Measurements from ENCODE around the gene MBNL2.

Gene MBNL2

DNA sequence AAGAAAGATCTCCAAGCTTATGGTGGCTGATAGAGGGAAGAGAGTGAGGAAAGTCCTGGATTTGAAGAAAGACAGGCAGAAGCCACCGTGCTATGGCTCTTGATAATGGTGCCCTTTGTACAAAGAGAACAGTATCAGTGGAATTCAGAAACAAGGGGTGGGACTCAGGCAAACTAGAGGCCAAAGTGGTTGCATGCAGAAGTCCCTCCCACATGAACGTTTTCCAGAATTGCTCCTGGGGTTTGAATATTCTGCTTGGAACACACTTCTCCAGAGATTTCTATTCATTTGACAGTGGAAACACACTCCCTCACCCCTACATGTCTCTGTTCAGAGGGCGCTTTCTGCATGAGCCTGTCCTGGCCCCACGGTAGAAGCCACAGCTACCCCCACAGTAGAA lies 10.1 kb upstream of the MBNL2 start:
- DNase-seq: no peak

DNA sequence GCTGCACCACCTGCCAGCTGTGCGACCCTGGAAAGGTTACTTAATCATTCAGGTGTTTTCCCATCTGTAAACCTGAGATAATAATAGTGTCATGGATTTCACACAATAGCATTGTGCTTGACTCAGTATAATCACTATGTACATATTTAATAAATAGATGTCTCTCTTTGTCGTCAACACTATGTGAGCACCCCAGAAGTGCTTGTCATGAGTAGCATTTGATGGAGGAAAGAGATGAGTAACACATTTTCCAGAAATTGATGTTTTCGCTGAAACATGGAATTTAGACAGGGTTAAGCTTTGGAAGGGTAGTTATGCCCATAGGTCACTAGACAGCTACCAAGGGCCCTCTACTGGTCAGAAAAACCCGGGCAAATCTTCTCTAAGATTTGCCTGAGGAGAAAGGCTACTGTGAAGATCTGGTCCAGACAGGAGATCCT lies 9.5 kb upstream of the MBNL2 start:
- no peak for DNase-seq

DNA sequence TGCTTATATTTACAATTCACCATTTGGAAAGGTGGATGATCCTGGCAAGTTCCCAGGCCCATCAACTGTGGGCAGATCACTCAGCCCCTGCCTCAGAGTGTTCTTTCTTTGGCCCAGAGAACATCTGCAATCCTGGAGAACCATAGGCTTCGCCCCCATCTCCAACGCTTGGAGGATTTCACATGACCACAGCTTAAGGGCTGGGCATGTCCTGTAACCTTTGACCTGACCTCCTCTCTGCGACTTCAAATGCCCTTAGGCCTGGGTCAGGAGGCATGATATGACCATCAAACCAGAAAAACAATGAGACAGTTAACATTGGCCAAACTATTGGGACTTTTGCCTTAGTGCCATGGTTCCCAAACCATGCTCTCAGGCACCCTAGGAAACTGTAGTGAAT lies 7.2 kb upstream of the MBNL2 start:
- no peak for DNase-seq

DNA sequence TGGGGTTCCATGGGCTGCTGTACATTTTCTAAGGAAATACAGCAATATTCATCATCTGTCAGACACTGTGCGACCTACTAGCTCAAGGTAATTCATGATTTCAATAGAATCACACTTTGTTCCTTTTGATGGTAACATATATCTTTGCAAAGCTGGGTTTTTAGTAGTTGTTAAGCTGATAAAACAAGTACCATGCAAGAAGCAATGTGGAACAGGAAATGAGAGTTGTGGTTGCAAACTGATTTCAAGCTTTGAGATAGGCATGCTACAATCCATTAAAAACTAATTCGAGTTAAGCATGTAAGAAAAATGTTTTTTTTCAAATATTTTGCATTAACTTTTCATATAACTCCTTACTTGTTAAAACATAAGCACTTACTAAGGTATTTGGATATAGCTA lies 6.8 kb upstream of the MBNL2 start:
- DNase-seq: no peak

DNA sequence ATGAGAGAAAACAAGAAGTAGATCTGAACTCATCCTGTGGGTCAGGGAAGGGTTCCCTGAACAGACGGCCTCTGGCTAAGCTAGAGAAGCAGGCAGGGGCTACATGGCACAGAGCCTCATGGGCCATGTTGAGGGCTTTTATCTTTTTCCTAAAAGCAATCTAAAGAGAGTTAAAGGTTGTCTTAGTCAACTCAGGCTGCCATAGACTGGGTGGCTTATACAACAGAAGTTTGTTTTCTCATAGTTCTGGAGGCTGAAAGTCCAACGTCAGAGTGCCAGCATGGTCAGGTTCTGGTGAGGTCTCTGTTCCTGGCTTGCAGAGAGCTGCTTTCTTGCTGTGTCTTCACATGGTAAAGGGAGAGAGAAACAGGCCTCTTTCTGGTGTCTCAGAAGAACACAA lies 2.9 kb upstream of the MBNL2 start:
- no peak for DNase-seq

DNA sequence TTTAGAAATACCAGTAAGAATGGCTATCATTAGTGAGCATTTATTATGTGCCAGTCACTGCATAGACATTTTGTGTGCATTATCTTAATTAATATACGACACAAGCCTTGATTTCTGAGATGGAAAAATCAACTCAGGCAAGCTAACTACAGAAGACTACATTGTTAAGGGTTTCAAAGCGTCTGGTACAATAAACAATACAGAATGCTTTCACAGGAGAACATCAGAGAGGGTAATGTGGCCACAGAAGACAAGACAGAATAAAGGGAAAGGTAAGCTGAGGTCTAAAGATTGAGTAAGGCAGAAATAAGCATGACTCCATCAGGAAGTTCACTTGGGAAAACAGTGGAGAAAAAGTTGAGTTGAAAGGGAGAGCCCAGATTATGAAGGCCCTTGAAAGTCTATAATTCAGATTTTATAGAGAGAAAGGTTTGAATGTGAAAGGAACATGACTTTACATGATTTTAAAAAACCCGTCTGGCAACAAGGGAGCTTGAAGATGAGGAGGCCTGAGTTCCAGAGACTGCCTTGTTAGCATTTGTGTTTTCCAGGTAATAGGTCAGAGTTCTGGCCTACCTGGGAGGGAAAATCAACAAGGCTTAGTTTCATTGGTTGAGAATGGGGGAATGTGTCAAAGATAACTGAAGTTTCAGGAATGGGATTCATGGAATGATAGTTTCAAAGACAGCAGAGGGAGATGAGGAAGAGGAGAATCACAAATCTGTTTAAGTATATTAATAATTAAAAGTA lies 1.8 kb upstream of the MBNL2 start:
- DNase-seq: no peak

DNA sequence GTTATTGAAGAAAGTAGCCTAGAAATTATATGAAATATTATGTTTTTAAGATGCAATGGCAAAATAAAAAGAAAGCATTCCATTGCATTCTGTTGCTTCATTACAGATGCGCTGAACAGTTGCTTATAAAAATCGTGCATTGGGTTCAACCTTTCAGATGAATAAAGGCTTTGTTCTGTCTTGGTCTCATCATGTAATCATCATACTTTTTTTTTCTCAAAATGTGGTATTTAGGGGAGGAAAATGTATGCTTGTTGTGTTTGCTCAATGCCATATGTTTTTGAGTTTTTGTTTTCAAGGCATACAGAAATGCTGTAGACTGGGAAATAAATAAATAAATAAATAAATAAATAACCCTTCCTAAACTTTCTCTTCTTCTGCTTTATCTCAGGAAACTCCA lies 1.1 kb upstream of the MBNL2 start:
- no peak for DNase-seq

DNA sequence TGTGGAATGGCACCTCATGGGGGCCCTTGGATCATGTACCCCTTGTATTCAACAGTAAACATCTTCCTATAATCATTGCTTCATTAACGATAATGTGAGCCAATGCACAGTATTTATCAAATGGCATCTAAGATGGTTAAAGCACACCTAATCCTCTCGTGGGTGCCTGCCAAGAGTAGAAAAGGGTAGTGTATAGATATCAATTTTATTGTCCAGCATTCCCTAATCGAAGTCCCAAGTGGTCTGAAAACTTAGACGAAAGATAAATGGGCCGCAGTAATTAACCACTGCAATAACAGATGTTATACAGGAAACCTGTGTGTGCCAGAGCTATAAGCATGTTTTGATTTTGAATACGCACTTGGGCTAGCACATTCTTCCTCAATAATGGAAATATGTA lies 667 bp upstream of the MBNL2 start:
- no peak for DNase-seq

DNA sequence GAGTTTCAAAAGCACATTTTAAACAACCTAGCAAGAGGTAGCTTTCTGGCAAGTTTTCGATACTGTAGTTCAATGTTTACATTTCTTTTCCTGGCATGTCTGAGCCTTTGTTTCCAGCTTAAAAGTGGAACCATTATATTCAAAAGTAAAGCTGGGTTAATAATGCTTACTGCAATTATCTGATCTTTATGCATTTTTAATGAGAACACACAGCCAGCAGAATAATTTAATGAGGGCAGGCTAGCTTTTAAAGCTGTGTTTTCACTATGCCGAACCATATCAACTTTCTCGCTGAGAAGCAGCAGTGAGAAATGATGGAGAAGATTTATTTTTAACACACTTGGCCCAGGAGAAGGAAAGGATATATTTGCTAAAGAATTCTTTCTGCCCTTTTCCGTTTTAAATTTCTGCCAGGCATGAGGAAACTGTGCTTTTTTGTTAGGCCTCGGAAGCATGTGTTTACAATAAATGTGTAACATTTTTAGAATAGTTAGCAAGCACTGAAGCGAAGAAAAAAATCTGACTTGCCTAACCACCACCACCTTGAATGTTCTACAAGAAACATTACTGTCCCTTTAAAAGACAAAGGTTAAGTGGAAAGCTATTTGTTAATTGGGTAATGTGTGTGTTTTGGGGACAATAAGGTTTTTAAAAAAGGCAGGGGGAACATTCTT lies 1.0 kb downstream of the MBNL2 start:
- DNase-seq: no peak

DNA sequence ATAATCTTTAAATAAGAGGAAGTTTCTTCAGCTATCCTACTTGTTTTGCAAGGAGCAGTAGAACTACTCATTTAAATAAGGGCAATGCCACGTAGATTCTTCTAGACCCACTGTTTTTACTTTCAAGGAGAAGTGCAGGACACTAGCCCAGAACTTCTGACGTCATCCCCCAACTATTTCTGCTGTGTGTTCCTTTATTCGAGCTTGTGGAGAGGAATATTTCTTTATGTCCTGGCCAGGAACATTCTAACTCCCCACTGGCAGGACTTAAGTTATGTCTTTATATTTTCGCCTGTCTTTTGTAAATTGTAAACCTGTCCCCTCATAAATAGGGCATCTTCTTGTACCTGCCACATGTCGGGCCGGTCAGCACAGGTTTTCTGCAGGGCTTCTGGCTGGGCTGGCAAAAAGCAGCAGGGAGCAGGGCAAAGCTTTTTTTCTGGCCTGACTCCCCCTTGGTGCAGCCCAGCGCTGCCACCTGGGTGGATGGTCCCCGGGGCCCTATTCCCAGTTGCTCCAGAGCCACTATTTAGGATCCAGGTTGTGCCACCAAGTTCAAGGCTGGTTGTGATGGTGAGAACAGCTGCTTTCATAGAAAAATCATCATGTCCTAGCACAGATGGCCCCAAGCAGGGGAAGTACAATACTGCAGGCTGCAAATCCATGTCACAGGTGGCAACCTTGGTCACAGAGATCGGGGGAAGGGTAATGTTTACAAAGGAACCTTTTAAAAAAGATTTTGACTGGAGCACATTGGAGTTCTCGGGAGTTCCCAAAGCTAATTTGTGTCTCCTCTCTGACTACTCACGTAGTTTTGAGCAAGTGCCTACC lies 1.8 kb downstream of the MBNL2 start:
- DNase-seq: no peak

DNA sequence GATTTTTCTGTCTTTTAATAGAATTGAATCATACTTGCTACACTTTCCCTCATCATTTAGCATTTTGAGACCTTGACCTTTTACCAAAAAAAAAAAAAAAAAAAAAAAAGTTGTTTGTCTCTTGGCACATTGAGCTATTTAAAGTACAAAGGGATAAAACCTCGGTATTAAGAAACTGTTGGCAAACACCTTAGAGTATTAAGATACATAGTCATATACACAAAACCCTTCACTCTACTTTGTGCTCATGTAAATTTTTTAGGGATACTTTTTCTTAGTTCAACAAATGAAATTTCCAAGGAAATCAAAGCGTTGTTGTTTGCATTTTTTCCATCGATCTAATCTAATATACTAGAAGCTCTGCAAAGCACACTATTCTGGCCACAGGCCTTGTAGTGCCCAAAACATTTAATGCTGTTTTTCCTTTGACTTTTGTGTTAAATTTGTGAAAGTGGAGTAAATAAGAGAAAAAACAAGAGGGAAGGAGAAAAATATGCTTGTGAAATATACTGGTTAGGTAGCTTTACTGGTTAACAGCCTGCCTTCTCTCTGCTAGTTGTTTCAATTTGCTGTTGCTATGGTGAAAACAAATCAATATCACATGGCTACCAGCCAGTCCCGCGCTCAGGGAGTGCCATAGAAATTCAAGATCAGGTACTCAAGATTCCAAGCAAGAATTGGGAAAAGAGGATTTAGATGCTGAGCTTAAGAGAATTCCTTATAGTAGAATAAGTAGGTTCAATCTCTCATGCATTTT lies 2.6 kb downstream of the MBNL2 start:
- no peak for DNase-seq

DNA sequence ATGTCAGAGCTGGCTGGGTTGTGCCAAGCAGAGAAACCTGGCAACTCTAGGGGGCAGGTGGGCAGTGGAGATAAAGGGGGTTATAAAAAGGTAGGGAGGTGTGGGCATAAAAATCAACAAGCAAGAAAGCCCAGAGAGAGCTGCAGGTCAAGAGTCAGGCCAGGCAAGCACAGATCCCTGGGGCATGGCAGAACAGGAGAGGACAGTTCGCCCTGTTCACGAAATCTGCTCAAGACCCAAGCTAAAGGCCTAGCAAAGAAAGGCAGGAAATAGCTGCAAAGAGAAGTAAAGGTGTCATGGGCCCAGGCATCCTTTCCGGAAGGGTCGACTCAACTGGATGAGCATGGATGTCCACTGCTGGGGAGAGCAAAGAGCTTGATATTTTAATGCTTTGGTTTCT lies 3.4 kb downstream of the MBNL2 start:
- no peak for DNase-seq

DNA sequence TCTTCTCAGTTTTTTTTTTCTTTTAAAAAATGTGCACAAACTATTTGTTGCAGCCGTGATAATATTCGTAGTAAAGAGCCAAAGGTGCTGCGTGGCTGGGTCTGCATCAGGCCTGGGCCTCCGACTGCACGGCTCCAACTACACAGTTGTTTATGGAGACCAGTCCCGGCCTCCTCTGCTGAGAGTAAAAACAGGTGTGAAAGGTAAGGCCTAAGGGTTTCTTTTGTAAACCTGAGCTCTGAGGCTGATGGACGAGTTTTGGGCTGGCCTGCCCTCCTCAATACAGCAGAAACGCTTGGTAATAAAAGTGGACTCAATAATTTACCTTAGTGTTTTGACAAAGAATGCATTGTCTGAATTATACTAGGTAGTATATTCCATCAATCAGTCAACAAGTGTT lies 3.9 kb downstream of the MBNL2 start:
- no peak for DNase-seq

DNA sequence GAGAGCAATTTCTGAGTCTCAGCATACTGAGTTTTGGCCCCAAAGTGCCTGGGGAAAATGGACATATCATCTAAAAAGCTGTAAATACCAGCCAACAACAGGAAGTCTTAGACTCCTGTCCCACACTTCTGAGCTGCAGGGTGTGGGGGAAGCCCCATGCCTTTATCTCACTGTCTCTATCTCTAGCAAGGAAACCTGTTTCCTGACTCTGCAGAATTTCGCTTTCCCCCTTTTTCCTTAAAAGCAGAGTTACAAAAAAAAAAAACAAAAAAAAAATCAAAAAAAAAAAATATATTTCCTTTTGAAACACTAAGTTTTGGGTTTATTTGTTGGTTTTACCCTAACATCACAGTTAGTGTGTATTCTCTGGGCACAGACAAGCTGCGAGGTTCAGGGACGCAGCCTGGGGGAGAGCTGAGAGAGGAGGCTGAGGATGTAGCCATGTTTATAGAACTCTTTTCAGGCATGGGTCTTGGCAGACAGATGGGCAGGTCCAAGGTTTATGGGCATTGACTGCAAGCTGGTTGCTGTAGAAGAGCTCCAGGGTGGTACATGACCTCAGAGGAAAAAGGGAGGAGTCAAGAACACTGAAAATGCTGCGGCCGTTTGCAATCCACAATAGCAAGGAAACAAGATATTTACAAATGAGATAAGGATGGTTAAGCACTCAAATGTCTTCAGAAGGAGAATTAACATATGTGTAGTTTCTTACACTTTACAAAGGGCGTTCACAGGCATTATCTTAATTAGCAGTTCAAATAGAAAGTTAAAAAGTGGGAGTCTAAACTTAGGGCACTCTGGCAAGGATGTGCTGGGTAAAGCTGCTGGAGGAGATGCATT lies 4.9 kb downstream of the MBNL2 start:
- DNase-seq: no peak

DNA sequence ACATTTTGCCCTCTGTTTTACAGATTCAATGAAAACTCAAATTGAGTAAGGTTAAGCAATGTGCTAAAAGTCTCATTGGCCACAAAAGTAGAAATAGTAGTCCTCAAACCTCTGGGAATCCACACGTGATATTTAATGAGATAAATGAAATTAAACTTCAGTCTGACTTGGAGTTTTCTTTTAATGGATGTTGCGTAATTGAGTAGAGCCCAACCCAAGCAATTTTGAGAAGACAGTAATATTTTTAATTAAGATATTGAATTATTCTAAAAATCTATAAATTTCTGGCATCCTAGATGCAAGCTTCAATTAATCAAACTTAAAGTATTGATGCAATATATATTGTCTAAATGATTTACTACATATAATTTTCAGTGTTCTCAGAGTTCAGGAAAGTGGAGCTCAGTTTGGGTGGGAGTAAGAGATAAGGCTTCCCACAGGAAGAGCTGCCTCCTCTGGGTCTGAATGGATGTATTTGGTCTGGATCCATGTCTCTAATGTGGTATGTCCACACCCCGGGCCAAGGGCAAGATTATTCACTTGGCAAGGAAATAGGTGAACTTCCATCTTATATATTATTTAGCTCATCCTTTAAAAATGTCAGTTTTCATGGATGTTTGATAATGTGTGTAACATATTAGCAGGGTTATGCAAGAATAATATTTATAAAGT lies 6.9 kb downstream of the MBNL2 start:
- no peak for DNase-seq

DNA sequence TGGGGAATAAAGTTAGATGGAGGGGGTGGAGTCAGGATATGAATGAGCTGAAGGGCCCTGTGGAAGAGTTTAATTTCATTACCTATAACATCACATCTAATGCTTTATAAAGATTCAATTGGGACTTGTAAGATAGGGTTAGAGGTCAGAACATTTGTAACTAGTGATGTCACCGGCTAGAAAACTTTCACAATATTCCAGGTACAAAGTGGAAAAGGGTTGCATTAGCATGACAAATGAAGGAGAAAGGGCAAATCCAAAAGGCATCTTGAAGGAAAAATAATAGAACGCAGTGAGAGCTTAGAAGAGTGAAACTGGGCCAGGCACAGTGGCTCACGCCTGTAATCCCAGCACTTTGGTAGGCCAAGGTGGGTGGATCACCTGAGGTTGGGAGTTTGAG lies 7.6 kb downstream of the MBNL2 start:
- no peak for DNase-seq

DNA sequence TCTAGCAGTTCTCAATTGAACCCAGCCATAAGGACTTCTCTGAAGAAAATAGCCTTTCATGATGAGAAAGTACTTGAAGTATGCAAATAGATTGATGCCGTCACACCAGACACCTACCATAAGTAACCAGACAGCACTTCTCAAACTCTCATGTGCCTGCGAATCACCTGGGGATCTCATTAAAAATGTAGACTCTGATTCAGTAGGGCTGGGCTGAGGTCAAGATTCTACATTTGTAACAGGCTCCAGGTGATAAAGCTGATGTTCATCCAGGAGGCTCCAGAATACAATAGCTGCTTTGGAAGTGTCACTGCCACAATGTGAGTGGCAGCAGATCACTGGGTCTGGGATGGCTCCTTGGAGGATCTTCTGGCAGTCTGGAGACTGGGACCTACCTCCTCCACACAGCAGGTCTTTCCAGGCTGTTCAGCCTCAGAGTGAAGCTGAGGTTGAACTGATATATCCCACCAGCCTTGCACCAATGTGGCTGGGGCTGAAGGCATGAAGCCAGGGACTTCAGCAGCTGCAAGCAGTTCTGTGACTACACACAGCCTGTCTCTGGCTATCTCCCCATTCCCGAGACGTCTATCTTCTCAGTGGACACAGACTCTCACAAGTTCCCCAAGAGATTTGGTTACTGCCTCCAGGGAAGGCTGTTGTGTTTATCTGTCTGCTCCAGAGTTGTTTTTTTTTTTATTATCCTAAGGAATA lies 9.1 kb downstream of the MBNL2 start:
- DNase-seq: no peak

DNA sequence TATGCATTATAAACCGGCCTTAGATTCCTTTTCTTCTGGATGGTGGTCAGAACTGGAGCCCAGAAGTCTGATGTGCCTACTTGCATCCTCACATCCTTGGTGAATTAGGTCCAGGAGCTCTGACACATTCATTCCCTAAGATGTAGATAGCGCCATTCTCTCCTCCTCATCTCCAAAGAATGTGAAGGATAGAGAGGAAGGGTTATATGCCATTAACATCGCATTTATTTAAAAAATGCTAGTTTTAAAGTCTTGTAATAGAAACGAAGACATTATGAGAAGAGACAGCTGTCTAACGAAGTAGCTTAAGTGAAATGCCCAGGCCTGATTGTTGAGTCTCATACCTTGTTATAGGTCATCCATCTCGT lies 9.7 kb downstream of the MBNL2 start:
- DNase-seq: no peak

DNA sequence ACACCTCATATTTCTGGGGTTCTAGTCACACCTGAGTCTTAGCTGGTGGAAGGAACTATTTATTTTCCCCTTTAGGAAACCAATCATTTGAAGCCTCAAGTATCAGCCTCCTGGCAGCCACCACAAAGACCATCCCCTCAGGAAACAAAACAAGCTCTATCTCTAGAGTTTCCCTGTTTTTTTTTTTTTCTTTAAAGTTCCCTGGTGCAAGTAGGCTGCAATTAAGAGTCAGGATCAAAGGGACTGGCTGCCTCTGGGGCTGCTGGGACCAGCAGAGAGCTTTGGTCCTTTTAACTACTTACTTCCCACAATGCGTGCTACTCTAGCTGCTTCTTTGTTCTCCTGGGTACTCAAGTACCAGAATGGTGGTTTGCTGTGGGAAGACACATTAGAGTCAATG lies 11.4 kb downstream of the MBNL2 start:
- DNase-seq: no peak

DNA sequence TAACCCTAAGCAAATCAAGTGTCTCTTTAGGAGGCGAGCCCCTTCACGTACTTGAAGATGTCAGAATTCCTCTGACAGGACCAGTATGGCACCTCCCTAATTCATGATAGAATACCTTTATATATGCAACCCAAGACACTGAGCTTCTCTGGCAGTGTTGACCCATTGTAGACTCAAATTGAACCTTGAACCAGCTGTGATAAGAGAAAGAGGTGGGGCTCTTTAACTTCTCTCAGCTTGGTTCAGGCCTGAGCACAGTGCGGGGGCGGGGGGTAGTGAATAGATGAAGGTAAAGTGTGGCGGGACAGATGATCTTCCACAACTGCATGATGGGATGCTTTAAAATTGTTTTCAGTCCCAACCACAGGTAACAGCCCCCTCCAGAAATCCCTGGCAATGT lies 12.1 kb downstream of the MBNL2 start:
- DNase-seq: no peak

DNA sequence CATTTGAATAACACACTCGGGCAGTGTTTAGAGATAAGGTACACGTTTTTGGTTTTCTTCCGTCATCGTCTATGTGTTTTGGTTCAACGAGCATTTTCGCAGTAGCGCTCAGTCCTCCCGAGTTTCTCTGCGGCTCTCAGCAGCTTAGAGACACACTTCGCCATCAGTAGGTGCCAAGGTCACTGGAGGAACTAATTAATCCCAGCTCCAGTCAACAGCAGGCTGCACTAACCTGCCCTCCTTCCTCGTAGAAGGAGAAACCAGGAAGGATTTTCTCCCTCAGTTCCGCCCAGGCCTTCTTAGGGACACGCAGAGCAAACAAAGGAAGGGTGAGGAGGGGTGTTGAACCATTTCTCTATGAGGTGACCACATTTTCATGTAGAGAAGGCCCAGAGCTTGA lies 12.6 kb downstream of the MBNL2 start:
- no peak for DNase-seq

All from activated T-cell treated with anti-CD3 and anti-CD28 coated beads for 4 hours (primary cell).